ENCODE measurements around the gene GAGE12D.
"Not testable (repeated sequence)": the region's sequence is repeated elsewhere in the genome, so short reads cannot be mapped to it uniquely, and the experiment has no call there.

Gene GAGE12D

DNA sequence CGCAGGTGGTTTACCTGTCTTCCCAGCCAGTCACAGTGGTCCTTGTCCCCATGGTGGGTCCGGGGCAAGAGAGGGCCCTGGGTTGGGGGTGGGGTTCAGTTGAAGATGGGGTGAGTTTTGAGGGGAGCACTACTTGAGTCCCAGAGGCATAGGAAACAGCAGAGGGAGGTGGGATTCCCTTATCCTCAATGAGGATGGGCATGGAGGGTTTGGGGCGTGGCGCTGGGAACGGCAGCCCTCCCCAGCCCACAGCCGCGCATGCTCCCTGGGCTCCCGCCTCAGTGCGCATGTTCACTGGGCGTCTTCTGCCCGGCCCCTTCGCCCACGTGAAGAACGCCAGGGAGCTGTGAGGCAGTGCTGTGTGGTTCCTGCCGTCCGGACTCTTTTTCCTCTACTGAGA lies at the start of gene GAGE12D:
Gene GAGE12D (plus strand): TSS at position 301 of the 400 bp plus-strand sequence. CDS start 1,155 bp downstream, outside the sequence.
- DNase-seq (ENCODE audit: low read depth): not testable (repeated sequence)

DNA sequence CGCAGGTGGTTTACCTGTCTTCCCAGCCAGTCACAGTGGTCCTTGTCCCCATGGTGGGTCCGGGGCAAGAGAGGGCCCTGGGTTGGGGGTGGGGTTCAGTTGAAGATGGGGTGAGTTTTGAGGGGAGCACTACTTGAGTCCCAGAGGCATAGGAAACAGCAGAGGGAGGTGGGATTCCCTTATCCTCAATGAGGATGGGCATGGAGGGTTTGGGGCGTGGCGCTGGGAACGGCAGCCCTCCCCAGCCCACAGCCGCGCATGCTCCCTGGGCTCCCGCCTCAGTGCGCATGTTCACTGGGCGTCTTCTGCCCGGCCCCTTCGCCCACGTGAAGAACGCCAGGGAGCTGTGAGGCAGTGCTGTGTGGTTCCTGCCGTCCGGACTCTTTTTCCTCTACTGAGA lies 9.7 kb upstream of the GAGE12D start, which contains the start of gene GAGE12C:
Gene GAGE12C (plus strand): TSS at position 301 of the 400 bp plus-strand sequence. CDS start 1,155 bp downstream, outside the sequence.
- DNase-seq (ENCODE audit: low read depth): not testable (repeated sequence)

- not testable (repeated sequence) for DNase-seq (ENCODE audit: low read depth)
Measured at GRCh38 chrX:49550989-49551388, 9.5 kb downstream of the GAGE12D start, which contains the start of gene GAGE12E. Gene GAGE12E, plus strand, starts transcription at chrX:49551289. Its CDS starts 1,155 bp downstream, at chrX:49552444.

- not testable (repeated sequence) for DNase-seq (ENCODE audit: low read depth)
Measured at GRCh38 chrX:49560542-49560941, 19.0 kb downstream of the GAGE12D start, which contains the start of gene GAGE12F. Gene GAGE12F, plus strand, starts transcription at chrX:49560842. Its CDS starts 1,155 bp downstream, at chrX:49561997.

DNA sequence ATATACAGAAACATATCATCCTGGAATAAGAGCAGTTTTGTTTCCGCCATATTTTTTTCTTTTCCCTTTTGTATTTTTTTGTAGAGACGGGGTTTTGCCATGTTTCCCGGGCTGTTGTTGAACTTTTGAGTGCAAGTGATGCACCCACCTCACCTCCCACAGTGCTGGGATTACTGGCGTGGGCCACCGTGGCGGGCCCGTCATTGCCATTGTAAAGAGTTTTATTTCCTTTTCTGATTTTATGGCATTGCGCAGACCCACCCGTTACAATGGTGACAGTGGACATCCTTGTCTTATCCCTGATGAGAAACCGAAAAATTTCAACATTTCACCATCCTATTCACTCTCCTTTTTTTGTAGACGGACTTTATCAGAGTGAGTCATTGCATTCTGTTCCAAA lies 27.2 kb downstream of the GAGE12D start:
- DNase-seq (ENCODE audit: low read depth): not testable (repeated sequence)

GRCh38 chrX:49569152-49569551 lies 27.6 kb downstream of the GAGE12D start:
- not testable (repeated sequence) for DNase-seq (ENCODE audit: low read depth)

GRCh38 chrX:49570100-49570499 lies 28.6 kb downstream of the GAGE12D start, which contains the start of gene GAGE12G:
Gene GAGE12G, plus strand, starts transcription at chrX:49570400. Its CDS starts 1,155 bp downstream, at chrX:49571555.
- not testable (repeated sequence) for DNase-seq (ENCODE audit: low read depth)

DNA sequence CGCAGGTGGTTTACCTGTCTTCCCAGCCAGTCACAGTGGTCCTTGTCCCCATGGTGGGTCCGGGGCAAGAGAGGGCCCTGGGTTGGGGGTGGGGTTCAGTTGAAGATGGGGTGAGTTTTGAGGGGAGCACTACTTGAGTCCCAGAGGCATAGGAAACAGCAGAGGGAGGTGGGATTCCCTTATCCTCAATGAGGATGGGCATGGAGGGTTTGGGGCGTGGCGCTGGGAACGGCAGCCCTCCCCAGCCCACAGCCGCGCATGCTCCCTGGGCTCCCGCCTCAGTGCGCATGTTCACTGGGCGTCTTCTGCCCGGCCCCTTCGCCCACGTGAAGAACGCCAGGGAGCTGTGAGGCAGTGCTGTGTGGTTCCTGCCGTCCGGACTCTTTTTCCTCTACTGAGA lies 38.1 kb downstream of the GAGE12D start, which contains the start of gene GAGE12H:
Gene GAGE12H (plus strand): TSS at position 301 of the 400 bp plus-strand sequence. CDS start 1,155 bp downstream, outside the sequence.
- DNase-seq (ENCODE audit: low read depth): not testable (repeated sequence)

GRCh38 chrX:49589196-49589595 lies 47.7 kb downstream of the GAGE12D start, which contains the start of gene GAGE2A:
Gene GAGE2A, plus strand, starts transcription at chrX:49589496. Its CDS starts 1,155 bp downstream, at chrX:49590651.
- DNase-seq (ENCODE audit: low read depth): not testable (repeated sequence)

DNA sequence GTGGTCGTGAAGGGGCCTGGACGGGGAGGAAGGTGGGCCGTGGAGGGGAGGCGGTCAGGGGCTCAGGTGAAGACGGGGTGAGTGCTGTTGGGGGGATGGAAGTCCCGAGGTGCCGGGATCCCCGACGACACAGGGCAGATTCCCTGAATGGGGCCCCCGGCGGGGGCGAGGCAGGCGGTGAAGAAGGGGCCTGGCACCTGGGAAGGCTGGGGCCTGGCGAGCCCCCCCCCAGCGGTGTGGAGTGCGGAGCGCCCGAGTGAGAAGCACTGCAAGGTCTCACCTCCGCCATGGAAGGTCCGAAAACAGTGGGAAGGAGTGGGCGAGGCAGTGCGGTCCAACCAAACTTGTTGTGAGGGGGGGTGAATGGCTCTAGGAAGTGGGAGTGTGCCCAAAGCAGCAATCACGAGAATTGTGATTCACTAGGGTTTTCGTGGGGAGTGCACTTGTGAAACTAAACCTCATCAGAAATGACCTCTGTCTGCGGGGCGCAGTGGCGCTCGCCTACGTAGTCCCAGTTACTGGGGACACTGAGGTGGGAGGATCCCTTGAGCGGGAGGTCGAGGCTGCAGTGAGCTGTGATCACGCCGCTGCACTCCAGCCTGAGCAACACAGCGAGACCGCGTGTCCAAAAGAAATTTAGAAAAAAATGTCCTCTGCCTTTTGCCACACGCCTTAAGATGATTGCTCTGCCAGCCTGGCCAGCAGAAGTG lies 48.4 kb downstream of the GAGE12D start:
- DNase-seq (ENCODE audit: low read depth): not testable (repeated sequence)

GRCh38 chrX:49590488-49590887 lies 49.0 kb downstream of the GAGE12D start:
- DNase-seq (ENCODE audit: low read depth): not testable (repeated sequence)
